Upper lobe of left lung (tissue), 4 donors: Measurements from ENCODE around the gene DSCAM.

Source experiments
- EP300 ChIP-seq, 4 donors: sonication (generic); formaldehyde crosslinking; IDR thresholded peaks; one replicate each; pipeline ENCODE4 v1.5.1; 2017; ENCODE audit warnings: antibody characterized with exemption in 4 of 4, control low read depth in 2 of 4
- POLR2A ChIP-seq, 4 donors: fragments of 450-650 bp; IDR thresholded peaks; one replicate each; pipeline ENCODE4 v1.5.1; 2016 to 2017; ENCODE audit warnings: antibody characterized with exemption in 4 of 4, mild to moderate bottlenecking in 2 of 4
- POLR2AphosphoS5 ChIP-seq, 2 donors: sonication (generic); formaldehyde crosslinking; IDR thresholded peaks; one replicate each; pipeline ENCODE4 v1.5.1; 2017; ENCODE audit warnings: antibody characterized with exemption in 2 of 2
- TF ChIP-seq, protein P1 (sequence below), 6 experiments: fragments of 450-650 bp in 4 of 6; fragments of 200-600 bp in 2 of 6; sonication (generic) in 2 of 6; IDR thresholded peaks; one replicate each; pipeline ENCODE4 v1.5.1; 2016 to 2019; ENCODE audit warnings: antibody characterized with exemption in 6 of 6

DNA sequence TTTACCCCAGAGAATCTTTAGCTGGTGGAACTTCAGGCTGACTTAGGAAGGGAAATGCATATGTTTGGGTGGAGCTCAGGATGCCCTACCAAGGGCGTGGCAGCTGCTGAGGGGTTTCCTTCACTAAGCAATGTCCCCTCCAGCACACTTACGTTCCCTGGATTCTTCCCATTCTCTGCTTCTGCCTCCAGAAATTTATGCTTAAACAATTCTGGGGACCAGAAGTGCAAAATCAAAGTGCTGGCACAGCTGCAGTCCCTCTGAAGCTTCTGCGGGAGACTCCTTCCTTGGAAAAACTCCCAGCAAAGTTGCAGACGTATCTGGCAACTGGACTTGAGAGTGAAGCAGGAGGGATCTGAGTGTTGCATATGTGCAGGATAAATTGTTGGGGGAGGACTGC, 576.9 kb downstream of the DSCAM start:
- TF ChIP-seq, protein P1, sequence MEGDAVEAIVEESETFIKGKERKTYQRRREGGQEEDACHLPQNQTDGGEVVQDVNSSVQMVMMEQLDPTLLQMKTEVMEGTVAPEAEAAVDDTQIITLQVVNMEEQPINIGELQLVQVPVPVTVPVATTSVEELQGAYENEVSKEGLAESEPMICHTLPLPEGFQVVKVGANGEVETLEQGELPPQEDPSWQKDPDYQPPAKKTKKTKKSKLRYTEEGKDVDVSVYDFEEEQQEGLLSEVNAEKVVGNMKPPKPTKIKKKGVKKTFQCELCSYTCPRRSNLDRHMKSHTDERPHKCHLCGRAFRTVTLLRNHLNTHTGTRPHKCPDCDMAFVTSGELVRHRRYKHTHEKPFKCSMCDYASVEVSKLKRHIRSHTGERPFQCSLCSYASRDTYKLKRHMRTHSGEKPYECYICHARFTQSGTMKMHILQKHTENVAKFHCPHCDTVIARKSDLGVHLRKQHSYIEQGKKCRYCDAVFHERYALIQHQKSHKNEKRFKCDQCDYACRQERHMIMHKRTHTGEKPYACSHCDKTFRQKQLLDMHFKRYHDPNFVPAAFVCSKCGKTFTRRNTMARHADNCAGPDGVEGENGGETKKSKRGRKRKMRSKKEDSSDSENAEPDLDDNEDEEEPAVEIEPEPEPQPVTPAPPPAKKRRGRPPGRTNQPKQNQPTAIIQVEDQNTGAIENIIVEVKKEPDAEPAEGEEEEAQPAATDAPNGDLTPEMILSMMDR (IDR thresholded peaks at IDR 0.05): no peak
- TF ChIP-seq POLR2A (IDR thresholded peaks at IDR 0.05): no peak
- no peak for TF ChIP-seq EP300 (IDR thresholded peaks at IDR 0.05)
- no peak for TF ChIP-seq POLR2AphosphoS5 (IDR thresholded peaks at IDR 0.05)
